Transverse colon (tissue), 4 donors: ENCODE results near the gene TPTE.
"Not testable (repeated sequence)": the region's sequence is repeated elsewhere in the genome, so short reads cannot be mapped to it uniquely, and the experiment has no call there.

Experiments
- EP300 ChIP-seq: sonication (generic); formaldehyde crosslinking; IDR thresholded peaks from one replicate; pipeline ENCODE4 v1.6.1; 2017; ENCODE audit warnings: antibody characterized with exemption, low read depth
- POLR2A ChIP-seq: fragments of 450-650 bp; IDR thresholded peaks from one replicate; pipeline ENCODE4 v1.6.1; 2016; ENCODE audit warnings: antibody characterized with exemption, mild to moderate bottlenecking, moderate library complexity
- POLR2AphosphoS5 ChIP-seq, 3 donors: sonication (generic); formaldehyde crosslinking; IDR thresholded peaks; one replicate each; pipeline ENCODE4 v1.6.1; 2016; ENCODE audit warnings: antibody characterized with exemption in 3 of 3
- TF ChIP-seq, protein P1 (sequence below), 5 experiments: fragments of 200-600 bp in 3 of 5; fragments of 450-650 bp in 2 of 5; sonication (generic) in 3 of 5; IDR thresholded peaks; 1 replicate in 2 of 5; 2 replicates in 3 of 5; pipeline ENCODE4 v1.5.1; 2016 to 2017; ENCODE audit warnings: antibody characterized with exemption in 5 of 5, inconsistent platforms in 3 of 5, mild to moderate bottlenecking in 2 of 5, moderate library complexity in 1 of 5

DNA sequence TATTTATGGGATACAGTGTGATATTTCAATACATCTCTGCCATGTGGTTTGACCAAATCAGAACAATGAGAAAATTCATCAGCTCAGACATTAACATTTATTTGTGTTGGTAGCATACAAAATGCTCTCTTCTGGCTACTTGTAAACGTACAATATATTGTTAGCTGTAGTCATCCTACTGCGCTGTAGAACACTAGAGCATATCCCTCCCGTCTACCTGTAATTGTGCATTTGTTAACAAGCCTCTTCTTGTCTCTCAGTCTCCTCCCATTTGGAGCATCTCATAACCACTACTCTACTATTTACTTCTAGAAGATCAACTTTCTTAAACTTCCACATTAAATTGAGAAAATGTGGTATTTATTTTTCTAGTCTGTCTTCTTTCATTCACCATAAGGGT lies 107.9 kb downstream of the TPTE start:
- TF ChIP-seq, protein P1, sequence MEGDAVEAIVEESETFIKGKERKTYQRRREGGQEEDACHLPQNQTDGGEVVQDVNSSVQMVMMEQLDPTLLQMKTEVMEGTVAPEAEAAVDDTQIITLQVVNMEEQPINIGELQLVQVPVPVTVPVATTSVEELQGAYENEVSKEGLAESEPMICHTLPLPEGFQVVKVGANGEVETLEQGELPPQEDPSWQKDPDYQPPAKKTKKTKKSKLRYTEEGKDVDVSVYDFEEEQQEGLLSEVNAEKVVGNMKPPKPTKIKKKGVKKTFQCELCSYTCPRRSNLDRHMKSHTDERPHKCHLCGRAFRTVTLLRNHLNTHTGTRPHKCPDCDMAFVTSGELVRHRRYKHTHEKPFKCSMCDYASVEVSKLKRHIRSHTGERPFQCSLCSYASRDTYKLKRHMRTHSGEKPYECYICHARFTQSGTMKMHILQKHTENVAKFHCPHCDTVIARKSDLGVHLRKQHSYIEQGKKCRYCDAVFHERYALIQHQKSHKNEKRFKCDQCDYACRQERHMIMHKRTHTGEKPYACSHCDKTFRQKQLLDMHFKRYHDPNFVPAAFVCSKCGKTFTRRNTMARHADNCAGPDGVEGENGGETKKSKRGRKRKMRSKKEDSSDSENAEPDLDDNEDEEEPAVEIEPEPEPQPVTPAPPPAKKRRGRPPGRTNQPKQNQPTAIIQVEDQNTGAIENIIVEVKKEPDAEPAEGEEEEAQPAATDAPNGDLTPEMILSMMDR (IDR thresholded peaks at IDR 0.05) = not testable (repeated sequence)
- not testable (repeated sequence) for TF ChIP-seq POLR2A; EP300; POLR2AphosphoS5 (IDR thresholded peaks at IDR 0.05)
